Endothelial cell (in vitro differentiated cells): Measurements from ENCODE around the gene CGB1. TPM values are rescaled to one million over a fixed set of nuclear protein-coding genes. Genes with fewer than 3 reads are reported as not detected.
A peak's percentile ranks its signal among the peaks of the same experiment; 100 is the strongest.
"Not testable (repeated sequence)": the region's sequence is repeated elsewhere in the genome, so short reads cannot be mapped to it uniquely, and the experiment has no call there.

ENCODE experiments used
- DNase-seq: peaks from one replicate; pipeline ENCODE4 v3.0.0; 2021; ENCODE audit warnings: low spot score
- H3K27ac Mint-ChIP-seq: one replicate; pipeline ENCODE4 v1.8.0; 2021; ENCODE audit warnings: mixed read lengths, inconsistent platforms; ENCODE audit not compliant: unreplicated experiment
- H3K27me3 Mint-ChIP-seq: one replicate; pipeline ENCODE4 v1.8.0; 2021; ENCODE audit warnings: mild to moderate bottlenecking, moderate library complexity, mixed read lengths, inconsistent platforms; ENCODE audit not compliant: unreplicated experiment
- H3K36me3 Mint-ChIP-seq: one replicate; pipeline ENCODE4 v1.8.0; 2021; ENCODE audit warnings: mild to moderate bottlenecking, low read depth, mixed read lengths, inconsistent platforms; ENCODE audit not compliant: unreplicated experiment
- H3K4me1 Mint-ChIP-seq: one replicate; pipeline ENCODE4 v1.8.0; 2021; ENCODE audit warnings: mild to moderate bottlenecking, mixed read lengths, inconsistent platforms; ENCODE audit not compliant: unreplicated experiment
- H3K4me3 Mint-ChIP-seq: one replicate; pipeline ENCODE4 v1.8.0; 2021; ENCODE audit warnings: mild to moderate bottlenecking, mixed read lengths, inconsistent platforms; ENCODE audit not compliant: unreplicated experiment
- H3K9me3 Mint-ChIP-seq: one replicate; pipeline ENCODE4 v1.8.0; 2021; ENCODE audit warnings: mixed read lengths, inconsistent platforms; ENCODE audit not compliant: unreplicated experiment
- CTCF ChIP-seq: fragments of 200-600 bp; sonication (generic); IDR thresholded peaks from one replicate; pipeline ENCODE4 v1.5.0; 2021; ENCODE audit warnings: antibody characterized with exemption; ENCODE audit not compliant: unreplicated experiment
- total RNA-seq: library from RNA; stranded (reverse); fragmentation: NEBNext Ultra II Directional; extraction: Animal tissue kit (Norgen Biotek cat#: 25700); gene quantifications from one replicate; pipeline ENCODE4 v1.2.1, GENCODE V29; 2021; ENCODE audit not compliant: unreplicated experiment

The CGB1 gene
- total RNA-seq, 1 donor from 2014 or later, result not detected

GRCh38 chr19:49042666-49043065 is 6.0 kb upstream of the CGB1 start:
- not testable (repeated sequence) for H3K27me3 Mint-ChIP-seq, H3K27ac Mint-ChIP-seq, DNase-seq, H3K9me3 Mint-ChIP-seq, H3K36me3 Mint-ChIP-seq, H3K4me3 Mint-ChIP-seq, H3K4me1 Mint-ChIP-seq

GRCh38 chr19:49042177-49042576 is 5.5 kb upstream of the CGB1 start:
- Mint-ChIP-seq H3K27me3 (peaks cover 5% of the 10 kb centered on the region), H3K9me3 (no peaks in the 10 kb centered on the region), H3K27ac (no peak overlapping the region), H3K4me3 (no peak overlapping the region), H3K36me3 (no peaks in the 10 kb centered on the region), H3K4me1 (no peaks in the 10 kb centered on the region)
- DNase-seq, result no peak
- no peak for TF ChIP-seq CTCF

GRCh38 chr19:49039736-49040135 is 3.0 kb upstream of the CGB1 start:
- not testable (repeated sequence) for H3K36me3 Mint-ChIP-seq, H3K4me1 Mint-ChIP-seq

GRCh38 chr19:49038557-49039276 is 2.0 kb upstream of the CGB1 start:
- H3K9me3 Mint-ChIP-seq, DNase-seq, H3K36me3 Mint-ChIP-seq, H3K27ac Mint-ChIP-seq, H3K4me3 Mint-ChIP-seq, H3K4me1 Mint-ChIP-seq: not testable (repeated sequence)
- H3K27me3 Mint-ChIP-seq, result peaks cover 13% of the 10 kb centered on the region

More at GRCh38 chr19:49039736-49040135, 3.0 kb upstream of the CGB1 start:
- not testable (repeated sequence) for H3K4me3 Mint-ChIP-seq, H3K9me3 Mint-ChIP-seq, H3K27ac Mint-ChIP-seq, DNase-seq
- H3K27me3 Mint-ChIP-seq, result peaks cover 13% of the 10 kb centered on the region

GRCh38 chr19:49038111-49038510 is 1.4 kb upstream of the CGB1 start:
- not testable (repeated sequence) for H3K4me1 Mint-ChIP-seq, H3K9me3 Mint-ChIP-seq, H3K36me3 Mint-ChIP-seq, H3K27ac Mint-ChIP-seq, H3K4me3 Mint-ChIP-seq, DNase-seq
- H3K27me3 Mint-ChIP-seq, result peaks cover 13% of the 10 kb centered on the region

GRCh38 chr19:49031642-49032301 is 4.9 kb downstream of the CGB1 start, which contains the start of gene CGB2:
TSS of gene CGB2 (plus strand) at chr19:49031890. CDS start at chr19:49032096, 206 bp downstream.
- H3K27me3 Mint-ChIP-seq, H3K9me3 Mint-ChIP-seq, H3K27ac Mint-ChIP-seq, H3K4me1 Mint-ChIP-seq, H3K36me3 Mint-ChIP-seq, DNase-seq, H3K4me3 Mint-ChIP-seq: not testable (repeated sequence)
- TF ChIP-seq CTCF, result peak; percentile 72

GRCh38 chr19:49030323-49030722 is 6.4 kb downstream of the CGB1 start:
- not testable (repeated sequence) for H3K9me3 Mint-ChIP-seq, DNase-seq, H3K4me1 Mint-ChIP-seq, H3K27ac Mint-ChIP-seq, H3K27me3 Mint-ChIP-seq, H3K4me3 Mint-ChIP-seq, H3K36me3 Mint-ChIP-seq

- not testable (repeated sequence) for H3K9me3 Mint-ChIP-seq, H3K36me3 Mint-ChIP-seq, DNase-seq, H3K27ac Mint-ChIP-seq, H3K27me3 Mint-ChIP-seq, H3K4me3 Mint-ChIP-seq, H3K4me1 Mint-ChIP-seq
Observed at GRCh38 chr19:49029749-49030148, 6.9 kb downstream of the CGB1 start.

- H3K27ac Mint-ChIP-seq, H3K4me1 Mint-ChIP-seq, H3K9me3 Mint-ChIP-seq, H3K27me3 Mint-ChIP-seq, DNase-seq, H3K36me3 Mint-ChIP-seq, H3K4me3 Mint-ChIP-seq: not testable (repeated sequence)
Observed at GRCh38 chr19:49028686-49029085, 8.0 kb downstream of the CGB1 start.

- H3K4me3 Mint-ChIP-seq, H3K27ac Mint-ChIP-seq: not testable (repeated sequence)
Observed at GRCh38 chr19:49025599-49025998, 11.1 kb downstream of the CGB1 start.

More at GRCh38 chr19:49025599-49025998, 11.1 kb downstream of the CGB1 start:
- not testable (repeated sequence) for H3K36me3 Mint-ChIP-seq, H3K4me1 Mint-ChIP-seq, DNase-seq, H3K27me3 Mint-ChIP-seq, H3K9me3 Mint-ChIP-seq
